HG02840 (cell line): ENCODE data around the gene PDIA6.

Experiments
- ATAC-seq: cut with Tn5 transposase; IDR thresholded peaks from one replicate; pipeline ENCODE4 v1.9.1; 2021; ENCODE audit warnings: mild to moderate bottlenecking, moderate library complexity, moderate number of reproducible peaks; ENCODE audit not compliant: unreplicated experiment, low FRiP score

PDIA6 gene

GRCh38 chr2:10812362-10813162, at the start of gene PDIA6:
Gene PDIA6 (minus strand): TSS chr2:10812785. CDS start chr2:10812696, 89 bp downstream.
- peak; percentile 91 for ATAC-seq

- ATAC-seq, result no peak
Measured at GRCh38 chr2:10862330-10862729, 49.7 kb upstream of the PDIA6 start.

GRCh38 chr2:10861765-10862164, 49.2 kb upstream of the PDIA6 start:
- ATAC-seq, result no peak

GRCh38 chr2:10860814-10861325, 48.3 kb upstream of the PDIA6 start:
- no peak for ATAC-seq

GRCh38 chr2:10860081-10860813, 47.7 kb upstream of the PDIA6 start:
- no peak for ATAC-seq

- ATAC-seq, result no peak
Measured at GRCh38 chr2:10859278-10859677, 46.7 kb upstream of the PDIA6 start.

- no peak for ATAC-seq
Measured at GRCh38 chr2:10848541-10848940, 36.0 kb upstream of the PDIA6 start.

GRCh38 chr2:10847008-10847407, 34.4 kb upstream of the PDIA6 start:
- no peak for ATAC-seq

- no peak for ATAC-seq
Measured at GRCh38 chr2:10846110-10846861, 33.7 kb upstream of the PDIA6 start.

- no peak for ATAC-seq
Measured at GRCh38 chr2:10845640-10846039, 33.1 kb upstream of the PDIA6 start.

GRCh38 chr2:10844097-10844496, 31.5 kb upstream of the PDIA6 start:
- ATAC-seq, result no peak

GRCh38 chr2:10842506-10842905, 29.9 kb upstream of the PDIA6 start:
- no peak for ATAC-seq

- ATAC-seq, result no peak
Measured at GRCh38 chr2:10841547-10842219, 29.1 kb upstream of the PDIA6 start.

- ATAC-seq, result no peak
Measured at GRCh38 chr2:10839813-10840212, 27.2 kb upstream of the PDIA6 start.

GRCh38 chr2:10838734-10839133, 26.1 kb upstream of the PDIA6 start:
- ATAC-seq, result no peak

GRCh38 chr2:10837298-10838266, 25.0 kb upstream of the PDIA6 start:
- no peak for ATAC-seq

GRCh38 chr2:10835052-10835970, 22.7 kb upstream of the PDIA6 start:
- ATAC-seq, result no peak

GRCh38 chr2:10834068-10834655, 21.6 kb upstream of the PDIA6 start:
- no peak for ATAC-seq
